Anterior cingulate cortex (tissue), 58 donors: ENCODE measurements around the gene IQSEC3.
"Not testable (repeated sequence)": the region's sequence is repeated elsewhere in the genome, so short reads cannot be mapped to it uniquely, and the experiment has no call there.

Experiments
- DNase-seq, 58 donors: peaks; one replicate each; lab custom pipeline; 2025; lab: John Stamatoyannopoulos, UW

The IQSEC3 gene

DNA sequence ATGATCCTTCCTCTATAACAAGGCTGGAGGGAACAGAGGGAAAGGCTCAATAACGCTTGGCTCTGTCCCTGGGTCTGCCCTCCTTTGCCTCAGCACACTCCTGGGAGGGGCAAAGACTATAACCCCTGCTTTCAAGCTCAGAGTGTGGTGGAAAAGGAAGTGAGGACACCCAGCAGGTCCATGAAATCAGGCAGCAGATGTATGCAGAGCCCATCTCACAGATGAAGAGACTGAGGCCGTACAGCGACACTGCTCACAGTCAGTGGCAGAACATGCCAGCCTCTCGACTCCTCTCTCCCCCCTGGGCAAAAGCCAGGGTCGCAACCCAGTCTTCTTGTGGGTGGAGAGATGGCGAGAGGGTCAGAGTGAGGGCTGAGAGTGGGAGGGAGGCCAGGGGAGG, 107.6 kb downstream of the IQSEC3 start:
- DNase-seq, result no peak

DNA sequence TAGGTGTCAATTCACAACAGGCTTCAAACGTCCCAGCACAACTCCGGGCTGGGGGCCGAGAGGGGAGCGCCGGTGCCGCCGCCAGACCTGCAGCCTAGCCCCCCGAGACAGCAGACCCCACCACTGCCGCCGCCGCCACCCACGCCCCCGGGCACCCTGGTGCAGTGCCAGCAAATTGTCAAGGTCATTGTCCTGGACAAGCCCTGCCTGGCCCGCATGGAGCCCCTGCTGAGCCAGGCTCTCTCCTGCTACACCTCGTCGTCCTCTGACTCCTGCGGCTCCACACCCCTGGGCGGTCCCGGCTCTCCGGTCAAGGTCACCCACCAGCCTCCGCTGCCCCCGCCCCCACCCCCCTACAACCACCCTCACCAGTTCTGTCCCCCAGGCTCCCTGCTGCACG, 108.0 kb downstream of the IQSEC3 start:
- DNase-seq, result peak in 1 of 58 donors; percentile 26

DNA sequence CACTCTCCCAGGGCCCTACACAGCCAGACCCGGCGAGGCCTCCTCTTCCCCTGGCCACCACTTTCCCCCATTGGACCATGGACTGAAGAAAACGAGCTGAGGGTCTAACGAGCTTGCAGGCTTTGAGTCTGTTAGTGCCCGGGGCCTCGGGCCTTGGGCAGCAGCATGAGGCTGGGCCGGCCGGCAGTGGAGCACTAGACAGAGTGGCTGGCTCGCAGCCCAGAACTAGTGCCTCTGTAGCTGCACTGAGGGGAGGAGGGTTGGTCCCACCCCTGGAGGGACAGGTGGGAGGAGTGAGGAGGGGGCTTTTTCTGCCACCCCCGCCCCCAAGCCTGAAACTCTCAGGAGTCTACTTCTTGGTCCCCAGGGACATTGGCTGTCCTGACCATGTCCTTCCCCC, 108.7 kb downstream of the IQSEC3 start:
- DNase-seq, result peak in 23 of 58 donors; percentile 8 to 58 (median 18)

DNA sequence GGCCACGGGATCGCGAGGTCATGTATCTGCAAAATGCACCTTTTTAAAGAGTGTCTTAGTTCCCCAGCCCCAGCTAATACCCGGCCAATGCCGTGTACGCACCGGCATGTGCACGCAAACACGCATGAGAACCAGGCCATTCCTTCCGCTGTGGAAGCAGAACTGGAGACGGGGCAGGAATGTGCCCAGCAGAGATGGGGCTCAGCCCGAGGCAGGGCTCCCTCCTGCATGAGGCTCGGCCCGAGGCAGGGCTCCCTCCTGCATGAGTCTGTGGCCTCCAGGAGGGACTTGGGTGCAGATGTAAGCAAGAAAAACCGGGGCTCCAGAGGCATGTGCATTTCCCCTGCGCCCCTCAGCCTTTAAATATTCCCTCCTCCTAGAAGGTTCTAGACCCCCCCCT, 109.2 kb downstream of the IQSEC3 start:
- DNase-seq, result no peak

DNA sequence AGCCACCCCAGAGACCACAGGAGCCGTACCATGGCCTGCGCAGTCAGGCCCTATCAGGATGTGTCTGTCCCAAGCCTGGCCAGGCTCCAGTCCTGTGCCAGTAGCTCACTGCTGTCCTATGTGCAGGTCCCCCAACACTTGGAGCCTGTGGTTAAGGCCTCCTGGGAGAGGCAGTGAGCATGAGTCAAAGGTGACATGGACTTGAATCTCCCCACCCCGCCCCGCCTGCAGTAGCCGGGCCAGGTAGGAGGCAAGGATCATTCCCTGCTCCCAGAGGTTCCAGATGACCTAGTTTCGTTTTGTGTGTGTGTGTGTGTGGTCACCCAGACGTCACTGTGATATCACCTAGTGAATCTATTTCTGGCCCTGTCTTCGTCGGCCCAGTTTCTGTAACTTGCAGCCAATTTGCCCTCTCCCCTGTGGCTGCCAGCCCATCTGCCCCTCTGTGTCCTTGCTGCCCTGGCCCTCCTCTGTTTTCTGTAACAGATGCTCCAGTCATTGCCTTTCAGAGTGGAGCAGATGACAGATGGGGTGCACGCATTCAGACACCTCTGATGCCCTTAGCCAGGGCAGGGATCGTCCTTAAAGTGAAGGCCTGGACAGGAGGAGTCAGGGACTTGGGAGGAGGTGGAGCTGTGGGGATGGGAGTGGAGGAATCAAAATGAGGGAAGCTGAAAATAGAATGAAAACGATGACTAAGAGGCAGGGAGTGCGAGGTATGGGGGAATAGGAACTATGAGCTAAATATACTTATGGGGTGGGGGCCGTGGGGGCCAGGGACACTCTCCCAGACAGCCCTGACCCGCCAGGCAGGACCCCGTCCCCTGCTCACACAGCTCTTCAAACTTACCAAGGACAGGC, 110.0 kb downstream of the IQSEC3 start:
- DNase-seq, result peak in 7 of 58 donors; percentile 14 to 65 (median 37)

DNA sequence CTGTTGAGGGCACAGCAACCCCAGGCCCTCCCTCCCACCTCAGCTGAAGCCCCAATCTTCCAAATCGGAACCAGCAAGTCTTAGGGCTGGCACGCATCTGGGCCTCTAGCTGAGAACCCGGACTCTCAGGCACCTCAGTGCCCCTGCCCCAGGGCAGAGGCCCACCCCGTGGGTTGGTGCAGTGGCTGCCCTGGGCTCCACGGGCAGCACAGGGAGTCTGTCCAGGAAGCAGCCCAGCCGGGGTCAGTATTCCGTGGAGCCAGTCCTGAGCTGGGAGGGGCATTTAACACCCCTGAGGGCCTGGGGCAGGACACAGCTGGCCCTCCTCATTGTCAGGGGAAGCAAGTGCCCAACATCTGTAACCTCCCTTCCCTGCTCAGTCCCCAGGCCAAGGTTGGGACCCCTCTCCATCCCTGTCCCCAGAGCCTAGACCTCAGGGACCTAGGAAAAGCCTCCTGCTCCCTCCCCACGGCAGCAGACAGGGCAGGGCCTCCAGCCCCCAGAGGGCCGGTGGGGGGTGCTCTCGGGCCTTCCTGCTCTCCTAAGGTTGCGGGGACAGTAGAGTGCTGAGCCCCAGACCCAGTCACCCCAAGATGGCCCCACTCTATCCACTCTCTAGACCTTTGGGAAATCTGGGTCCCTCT, 110.9 kb downstream of the IQSEC3 start:
- DNase-seq, result no peak

DNA sequence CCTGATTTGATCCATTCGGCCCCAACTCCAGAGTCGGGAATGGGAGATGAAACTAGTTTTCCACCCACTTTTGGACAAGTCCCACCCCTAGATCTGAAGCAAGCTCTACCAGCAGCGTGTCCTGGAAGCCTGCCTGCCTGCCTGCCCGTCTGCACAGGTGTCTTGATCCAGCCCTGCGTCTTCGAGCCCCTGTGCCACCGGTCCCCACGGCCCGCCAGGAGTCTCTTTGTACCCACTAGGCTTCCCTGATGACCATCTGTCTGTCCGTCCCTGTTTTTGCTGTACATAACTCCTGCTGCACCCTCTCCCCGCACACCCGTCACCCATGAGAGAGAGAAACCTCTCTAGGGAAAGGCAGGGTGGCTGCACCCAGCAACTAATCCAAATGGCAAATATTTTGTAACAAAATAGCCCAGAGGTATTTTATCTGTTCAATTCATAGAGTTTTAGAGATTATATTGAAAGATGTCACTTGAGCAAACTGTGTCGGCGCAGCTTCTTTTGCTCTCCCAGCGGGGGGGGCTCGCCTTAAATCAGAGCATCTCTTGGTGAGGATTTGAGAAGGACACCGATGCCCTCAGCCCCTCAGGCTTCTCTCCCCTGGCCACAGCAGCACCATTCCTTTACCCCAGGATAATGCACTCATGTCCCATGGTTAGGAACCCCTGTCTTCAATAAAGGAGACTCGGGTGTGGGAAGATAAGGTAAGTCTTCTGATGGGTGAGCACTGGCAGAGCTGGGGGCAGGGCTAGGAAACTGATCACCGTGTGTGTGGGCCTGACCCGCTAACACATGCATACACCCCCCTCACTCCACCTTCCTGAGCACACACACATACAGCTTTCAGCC, 111.6 kb downstream of the IQSEC3 start:
- DNase-seq, result peak in 1 of 58 donors; percentile 25

DNA sequence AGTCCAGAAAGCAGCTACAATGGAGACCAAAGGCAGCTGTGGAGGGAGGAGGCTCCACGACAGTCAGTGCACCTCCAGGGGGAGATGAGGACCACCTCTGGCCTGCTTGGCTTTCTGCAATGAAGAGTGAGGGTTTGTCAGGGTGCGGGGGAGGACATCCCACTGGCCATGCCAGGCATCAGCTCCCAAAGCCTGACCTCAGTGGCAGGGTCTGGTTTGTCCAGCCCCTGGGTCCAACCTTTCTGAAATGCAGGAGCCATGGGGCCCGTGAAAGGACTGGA, 112.2 kb downstream of the IQSEC3 start:
- no peak for DNase-seq

DNA sequence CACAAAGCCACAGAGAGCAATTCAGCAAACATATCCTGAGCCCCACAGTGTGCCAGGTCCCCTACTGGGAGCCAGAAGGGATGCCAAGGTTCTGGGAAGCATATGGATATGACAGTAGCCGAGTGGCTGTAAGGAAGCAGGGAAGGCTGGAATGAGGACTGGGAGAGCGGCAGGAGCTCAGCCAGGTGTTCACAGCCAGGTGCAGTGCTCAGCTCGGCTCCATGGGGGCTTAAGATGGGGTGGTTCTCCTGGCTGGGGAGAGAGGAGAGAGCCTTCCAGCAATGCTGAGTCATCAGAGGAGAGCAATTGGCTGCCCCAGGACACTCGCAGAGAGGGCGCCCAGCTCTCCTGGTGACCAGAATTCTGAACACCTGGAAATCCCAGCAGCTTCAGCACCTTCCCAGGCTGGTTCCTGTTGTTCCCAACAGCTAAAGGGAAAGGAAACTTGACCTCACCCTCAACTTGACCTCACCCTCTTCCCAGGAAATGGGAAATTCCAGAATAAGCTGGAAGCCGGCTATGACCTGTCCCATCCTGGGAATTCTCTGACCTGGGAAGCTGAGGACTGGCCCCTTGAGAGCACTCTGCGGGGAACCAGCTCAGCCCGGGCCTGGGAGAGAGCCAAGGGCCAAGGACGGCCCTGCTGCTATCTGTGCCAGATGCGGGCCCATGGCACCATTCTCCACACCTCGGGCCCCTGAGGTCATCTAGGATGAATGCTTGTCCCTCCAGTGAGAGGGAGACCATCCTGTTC, 112.7 kb downstream of the IQSEC3 start:
- no peak for DNase-seq

DNA sequence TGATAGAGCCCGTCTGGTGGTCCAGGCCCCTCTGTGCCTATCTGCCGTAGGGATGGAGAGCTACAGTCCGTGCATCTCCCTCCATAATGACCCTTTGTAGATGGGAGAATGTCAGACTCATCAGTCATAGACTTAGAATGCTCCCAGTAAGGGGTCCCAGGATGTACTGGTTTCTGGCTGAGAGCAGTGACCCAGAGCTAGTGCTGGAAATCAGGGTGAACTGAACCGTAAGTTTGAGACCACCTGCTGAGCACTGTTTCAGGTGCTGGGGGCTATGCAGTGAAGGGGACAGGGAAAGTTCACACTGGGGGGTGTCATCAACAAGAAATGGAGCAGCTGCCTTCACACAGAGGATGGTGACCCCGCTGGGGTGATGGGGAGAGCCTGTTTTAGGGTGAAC, 113.3 kb downstream of the IQSEC3 start:
- DNase-seq, result no peak

DNA sequence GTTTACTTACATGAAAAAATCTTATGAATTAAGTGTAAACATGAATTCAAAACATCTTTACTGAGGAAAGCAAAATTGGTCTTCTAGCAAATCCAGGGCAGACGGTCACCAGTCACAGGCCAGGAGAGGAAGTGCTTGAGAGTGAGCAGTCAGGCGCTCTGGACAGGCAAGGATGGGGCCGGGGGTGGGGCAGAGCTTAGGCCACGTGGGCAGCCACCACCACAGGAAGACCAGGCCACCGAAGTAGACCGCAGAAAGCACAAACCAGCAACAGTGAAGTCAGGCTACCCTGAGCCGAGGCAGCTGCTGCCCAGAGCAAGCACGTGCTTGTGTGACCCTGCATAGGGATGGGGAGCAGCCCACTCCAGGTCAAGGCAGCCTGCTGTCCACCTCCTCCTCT, 113.9 kb downstream of the IQSEC3 start:
- DNase-seq, result peak in 24 of 58 donors; percentile 11 to 44 (median 25)

DNA sequence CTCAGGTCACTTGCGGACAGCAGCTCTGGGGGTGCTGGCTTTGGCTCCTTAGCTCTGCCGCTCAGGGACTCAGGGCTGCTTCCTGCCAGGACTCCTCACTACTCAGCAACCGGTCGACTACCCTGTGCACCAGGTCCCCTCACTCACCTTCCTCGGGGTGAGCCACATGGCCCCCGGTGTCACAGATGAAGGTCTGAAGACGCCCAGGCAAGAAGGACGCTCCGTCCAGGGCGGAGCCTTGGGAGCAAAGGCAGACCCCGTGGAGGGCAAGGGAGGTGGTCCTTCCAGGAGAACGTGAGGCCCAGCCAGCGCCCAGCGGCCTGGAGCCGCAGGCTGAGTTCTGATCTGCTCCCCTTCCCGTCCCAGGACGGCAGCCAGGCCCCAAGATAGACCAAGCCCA, 115.4 kb downstream of the IQSEC3 start:
- DNase-seq, result no peak

DNA sequence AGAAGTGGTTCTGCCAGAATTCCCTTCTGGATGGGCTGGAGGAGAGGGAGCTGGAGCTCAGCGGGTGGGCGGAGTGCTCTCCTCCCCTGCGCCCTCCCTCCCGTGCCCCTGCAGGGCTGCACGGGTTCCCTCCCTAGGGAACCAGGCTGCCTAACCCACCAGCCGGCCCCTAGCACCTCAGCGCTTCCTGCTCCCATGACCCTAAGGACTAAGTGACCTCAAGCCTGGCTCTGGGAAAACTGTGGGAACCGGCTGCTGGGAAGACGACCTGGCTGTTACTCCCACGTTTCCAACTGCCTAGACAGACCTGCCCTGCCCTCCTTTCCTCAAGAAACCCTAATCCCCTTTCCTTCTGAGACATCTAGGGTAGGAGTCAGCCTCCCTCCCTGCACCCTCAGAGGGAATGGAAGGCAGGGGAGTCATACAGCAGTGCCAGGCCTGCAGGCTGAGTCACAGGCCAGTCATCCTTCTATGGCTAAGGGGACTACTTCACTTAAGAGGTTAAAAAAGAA, 115.9 kb downstream of the IQSEC3 start:
- DNase-seq, result no peak

DNA sequence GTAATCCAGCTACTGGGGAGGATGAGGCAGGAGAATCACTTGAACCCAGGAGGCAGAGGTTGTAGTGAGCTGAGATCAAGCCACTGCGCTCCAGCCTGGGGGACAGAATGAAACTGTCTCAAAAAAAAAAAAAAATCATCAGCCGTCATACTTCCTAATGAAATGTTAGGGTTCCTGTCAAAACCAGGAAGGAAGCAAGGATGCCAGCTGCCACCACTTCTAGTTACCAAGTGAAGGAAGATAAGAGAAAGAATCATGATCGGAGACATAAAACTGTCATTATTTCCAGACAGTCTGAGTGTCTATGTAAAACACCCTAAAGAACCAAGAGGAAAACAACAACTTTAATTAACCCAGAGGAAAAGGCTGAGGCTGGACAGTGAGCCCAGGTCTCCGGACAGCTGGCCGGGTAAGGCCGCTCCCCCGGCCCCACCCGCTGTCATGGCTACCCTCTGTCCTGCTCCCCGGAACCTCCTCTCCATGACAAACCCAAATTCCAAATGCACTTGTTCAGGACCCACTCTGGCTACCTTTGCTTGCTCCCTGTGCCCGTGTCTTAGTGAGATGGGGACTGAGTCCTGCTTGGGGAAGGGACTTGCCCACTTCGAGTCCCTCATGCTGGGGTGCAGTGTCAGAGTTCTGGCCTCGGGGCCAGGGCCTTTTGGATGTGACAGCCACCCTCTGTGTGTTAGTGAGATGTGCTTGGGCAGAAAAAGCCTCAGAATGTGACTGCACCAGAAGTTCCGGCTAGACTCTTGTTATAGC, 118.4 kb downstream of the IQSEC3 start:
- DNase-seq, result no peak

DNA sequence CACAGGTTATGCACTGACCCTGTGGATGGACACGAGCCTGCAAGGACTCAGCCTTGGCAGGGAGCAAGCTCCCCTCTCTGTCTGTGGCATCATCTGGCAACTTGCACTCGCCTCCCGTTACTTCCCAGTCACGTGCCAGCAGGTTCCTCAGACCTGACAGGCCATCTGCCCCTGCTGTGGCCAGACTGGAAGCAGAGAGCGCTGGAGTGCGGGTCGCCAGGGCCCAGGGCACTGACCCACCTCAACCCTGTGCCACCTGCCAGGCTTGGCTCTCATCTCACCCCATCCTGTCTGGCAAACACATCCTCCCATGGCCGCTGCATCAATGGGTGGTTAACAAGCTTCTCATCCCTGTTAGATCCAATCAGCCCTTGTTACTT, 119.0 kb downstream of the IQSEC3 start:
- no peak for DNase-seq

DNA sequence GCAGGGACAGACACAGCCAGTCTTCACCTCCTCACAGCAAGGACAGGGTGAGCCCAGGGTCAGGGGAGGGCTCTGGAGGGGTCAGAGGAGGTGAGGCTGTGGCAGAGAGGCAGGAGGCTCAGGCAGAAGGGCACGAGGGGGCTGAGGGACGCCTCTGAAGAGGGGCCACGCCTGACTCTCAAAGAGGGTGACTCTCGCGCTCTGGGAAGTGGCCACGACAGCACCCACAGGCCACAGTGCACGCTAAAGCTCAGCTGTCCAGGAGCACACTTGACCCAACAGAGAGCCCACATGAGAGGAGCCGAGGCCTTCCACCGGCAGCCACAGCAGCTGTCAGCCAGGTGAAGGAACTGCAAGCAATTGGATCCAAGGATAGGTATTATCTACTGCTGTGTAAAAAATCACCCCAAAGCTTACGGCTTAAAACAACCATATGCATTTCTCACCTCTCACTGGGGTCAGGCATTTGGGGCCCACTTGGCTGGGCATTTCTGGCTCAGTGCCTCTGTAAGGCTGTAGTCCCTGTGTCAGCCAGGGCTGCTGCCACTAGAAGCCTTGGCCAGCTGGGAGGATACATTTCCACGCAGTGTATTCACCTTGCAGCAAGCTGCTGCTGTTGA, 119.5 kb downstream of the IQSEC3 start:
- no peak for DNase-seq

DNA sequence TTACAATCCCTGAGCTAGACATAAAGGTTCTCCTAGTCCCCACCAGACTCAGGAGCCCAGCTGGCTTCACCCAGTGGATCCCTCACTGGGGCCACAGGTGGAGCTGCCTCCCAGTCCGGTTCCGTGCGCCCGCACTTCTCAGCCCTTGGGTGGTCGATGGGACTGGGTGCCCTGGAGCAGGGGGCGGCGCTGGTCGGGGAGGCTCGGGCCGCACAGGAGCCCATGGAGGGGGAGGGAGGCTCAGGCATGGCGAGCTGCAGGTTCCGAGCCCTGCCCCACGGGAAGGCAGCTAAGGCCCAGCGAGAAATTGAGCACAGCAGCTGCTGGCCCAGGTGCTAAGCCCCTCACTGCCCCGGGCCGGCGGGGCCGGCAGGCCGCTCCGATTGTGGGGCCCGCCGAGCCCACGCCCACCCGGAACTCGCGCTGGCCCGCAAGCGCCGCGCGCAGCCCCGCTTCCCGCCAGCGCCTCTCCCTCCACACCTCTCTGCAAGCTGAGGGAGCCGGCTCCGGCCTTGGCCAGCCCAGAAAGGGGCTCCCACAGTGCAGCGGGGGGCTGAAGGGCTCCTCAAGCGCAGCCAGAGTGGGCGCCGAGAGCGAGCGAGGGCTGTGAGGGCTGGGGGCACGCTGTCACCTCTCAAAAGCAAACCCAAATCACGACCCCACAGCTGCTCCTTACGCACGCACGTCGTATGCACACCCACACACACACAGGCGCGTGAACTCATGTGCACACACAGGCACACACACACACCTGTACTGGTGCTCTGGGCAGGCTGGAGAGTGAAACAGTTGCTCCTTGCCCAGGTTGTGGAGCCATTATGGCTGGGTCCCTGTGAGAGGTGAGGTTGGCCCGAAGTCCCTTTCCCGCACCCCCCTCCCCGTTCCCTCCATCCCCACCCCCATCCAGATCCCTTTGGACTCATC, 121.7 kb downstream of the IQSEC3 start:
- DNase-seq, result not testable (repeated sequence)
